Measurements from ENCODE around the gene ANKRD12.
"Not testable (repeated sequence)": the region's sequence is repeated elsewhere in the genome, so short reads cannot be mapped to it uniquely, and the experiment has no call there.

GRCh38 chr18:9171919-9172318 lies 35.3 kb downstream of the ANKRD12 start:
- not testable (repeated sequence) for TF ChIP-seq NFYB (CRISPR knock-in tag; conservative IDR thresholded peaks at IDR 0.05; ENCODE audit: low read depth); ZNF121 (CRISPR knock-in tag; IDR thresholded peaks at IDR 0.05); IRF2 (CRISPR knock-in tag; IDR thresholded peaks at IDR 0.05; ENCODE audit: borderline replicate concordance, low read depth); CTCF (IDR thresholded peaks at IDR 0.05)
